NCI-H2081 treated with DMSO at 0.1 percent for 48 hours (cell line): ENCODE results near the gene PWP1.
"Not testable (repeated sequence)": the region's sequence is repeated elsewhere in the genome, so short reads cannot be mapped to it uniquely, and the experiment has no call there.

Experiments used
- DNase-seq: peaks from one replicate; lab custom pipeline; 2025; lab: John Stamatoyannopoulos, UW

PWP1 gene

GRCh38 chr12:107668320-107669098 is 17.1 kb upstream of the PWP1 start:
- DNase-seq: no peak

GRCh38 chr12:107669946-107670345 is 15.7 kb upstream of the PWP1 start:
- DNase-seq: no peak

- no peak for DNase-seq
Measured at GRCh38 chr12:107670999-107671643, 14.5 kb upstream of the PWP1 start.

DNA sequence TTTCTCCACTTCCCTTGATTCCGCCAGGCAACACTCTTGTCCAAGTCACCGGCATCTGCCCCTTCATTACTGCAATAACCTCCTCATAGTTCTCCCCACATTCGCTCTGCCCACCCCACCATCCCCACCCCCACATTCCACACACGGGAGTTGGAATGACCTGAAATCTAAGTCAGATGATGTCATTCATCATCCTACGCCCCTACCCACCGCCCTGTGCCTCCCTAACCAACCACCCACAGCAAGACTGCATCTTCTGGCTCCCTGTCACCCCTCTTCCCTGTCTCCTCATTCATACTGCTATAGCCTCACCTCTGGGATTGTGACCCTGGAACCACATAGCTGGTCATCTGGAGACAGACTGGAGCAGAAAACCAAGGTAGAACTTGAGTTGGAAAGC is 7.9 kb upstream of the PWP1 start:
- DNase-seq: no peak

GRCh38 chr12:107679336-107679735 is 6.3 kb upstream of the PWP1 start:
- no peak for DNase-seq

DNA sequence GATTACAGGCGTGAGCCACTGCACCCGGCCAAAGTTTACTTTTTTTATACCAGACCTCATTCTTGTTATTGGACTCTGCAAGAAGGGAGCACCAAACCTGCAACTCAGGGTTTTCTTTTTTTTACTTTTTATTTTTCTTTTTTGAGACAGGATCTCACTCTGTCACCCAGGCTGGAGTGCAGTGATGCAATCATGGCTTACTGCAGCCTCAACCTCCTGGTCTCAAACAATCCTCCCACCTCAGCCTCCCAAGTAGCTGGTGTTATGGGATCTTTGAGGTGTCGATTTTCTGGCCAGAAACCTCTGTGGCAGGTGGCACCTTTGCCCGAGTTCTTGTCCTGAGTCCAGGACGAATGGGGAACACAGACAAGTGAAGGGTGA is 4.2 kb upstream of the PWP1 start:
- DNase-seq: no peak

DNA sequence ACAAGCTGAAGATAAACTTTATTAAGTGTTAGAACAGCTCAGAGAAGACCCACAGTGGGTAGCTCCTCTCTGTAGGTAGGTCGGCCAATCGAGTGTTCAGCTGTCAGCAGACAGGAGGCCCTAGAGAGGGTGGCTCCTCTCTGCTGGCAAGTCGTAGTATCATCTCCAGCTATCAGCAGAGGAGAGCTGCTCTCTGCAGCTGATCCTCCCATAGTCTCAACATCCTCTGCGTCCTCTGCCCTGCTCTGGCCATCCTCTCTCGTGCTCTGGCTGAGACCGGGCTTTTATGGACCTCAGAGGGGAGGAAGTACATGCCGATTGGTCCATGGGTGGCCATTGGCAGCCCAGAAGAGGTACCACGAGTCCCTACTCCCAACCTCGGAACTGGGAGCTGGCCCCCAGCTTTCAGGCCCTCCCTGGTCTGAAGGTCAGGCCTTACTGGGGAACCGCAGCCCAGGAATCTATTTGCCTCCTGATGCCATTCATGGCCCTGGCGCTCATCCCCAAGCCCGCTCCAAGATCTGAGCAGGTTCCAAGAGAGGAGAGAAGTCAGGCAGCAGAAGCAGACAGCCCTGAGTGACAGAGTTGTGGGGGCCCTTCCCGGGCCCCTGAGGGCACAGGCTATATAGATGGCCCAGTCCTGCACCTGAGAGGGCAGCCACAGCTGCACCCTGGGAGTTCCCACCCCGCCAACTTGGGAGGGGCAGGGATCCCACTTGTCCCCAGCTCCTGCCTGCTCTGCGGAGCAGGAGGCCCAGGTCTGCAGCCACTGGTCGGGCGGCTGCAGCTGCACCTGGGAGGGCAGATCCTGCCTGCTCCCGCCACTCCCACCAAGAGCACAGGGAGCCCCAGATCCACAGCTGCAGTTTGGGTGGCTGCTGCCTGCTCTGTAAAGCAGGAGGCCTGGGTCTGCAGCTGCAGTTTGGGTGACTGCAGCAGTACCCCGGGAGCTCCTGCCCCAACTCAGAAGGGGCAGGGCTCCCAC is 3.5 kb upstream of the PWP1 start:
- DNase-seq: no peak

DNA sequence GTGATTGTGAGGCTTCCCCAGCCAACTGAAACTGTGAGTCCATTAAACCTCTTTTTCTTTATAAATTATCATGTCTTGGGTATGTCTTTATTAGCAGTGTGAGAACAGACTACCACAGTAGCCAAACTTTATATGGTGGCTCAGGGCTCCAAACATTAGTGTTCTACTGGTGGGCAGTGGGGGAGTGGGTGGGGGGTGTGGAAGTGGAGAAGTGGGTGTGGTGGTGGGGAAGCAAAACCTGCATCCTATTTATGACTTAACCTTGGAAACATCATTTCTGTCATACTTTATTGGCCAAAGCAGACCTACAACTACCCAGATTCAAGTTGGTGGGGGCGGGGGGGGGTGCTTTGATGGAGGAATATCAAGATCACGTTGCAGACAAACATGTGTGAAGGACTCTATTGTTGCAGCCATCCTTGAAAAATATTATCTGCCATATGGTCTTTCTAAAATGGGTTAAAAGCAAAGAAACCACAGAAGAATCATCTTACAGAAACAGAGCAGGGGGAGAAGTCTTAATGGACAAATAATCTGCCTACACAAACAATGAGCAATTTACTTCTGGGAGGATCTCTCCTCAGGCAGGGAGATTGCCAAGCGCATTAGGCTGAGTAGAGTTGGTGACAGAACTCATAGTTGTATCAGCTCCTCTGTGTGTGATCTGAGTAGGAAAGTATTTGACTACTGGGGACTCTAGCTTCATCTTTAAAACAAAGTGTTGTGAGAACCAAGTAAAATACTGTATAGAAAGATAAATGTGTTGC is 1.4 kb upstream of the PWP1 start:
- DNase-seq: no peak

DNA sequence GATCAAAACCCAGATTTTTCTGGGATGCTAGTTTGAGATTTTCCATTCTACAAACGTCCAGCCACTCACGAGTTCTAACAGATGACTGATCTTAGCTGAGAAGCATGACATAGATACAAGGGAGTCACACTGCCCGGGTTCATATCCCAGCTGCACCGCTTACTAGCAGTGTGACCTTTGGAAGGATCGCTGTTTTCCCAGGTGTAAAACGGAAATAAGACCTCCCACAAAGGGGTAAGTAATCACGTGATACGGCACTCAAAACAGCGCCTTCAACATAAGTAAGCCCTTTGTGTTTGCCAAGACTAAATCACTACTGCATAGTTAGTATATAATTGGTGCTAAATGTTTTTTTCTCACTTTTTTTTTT is 624 bp upstream of the PWP1 start:
- DNase-seq: peak; percentile 39

- DNase-seq: not testable (repeated sequence)
Measured at GRCh38 chr12:107695772-107696171, 10.2 kb downstream of the PWP1 start.

- DNase-seq: no peak
Measured at GRCh38 chr12:107702106-107702505, 16.5 kb downstream of the PWP1 start.

- no peak for DNase-seq
Measured at GRCh38 chr12:107704041-107704440, 18.4 kb downstream of the PWP1 start.

DNA sequence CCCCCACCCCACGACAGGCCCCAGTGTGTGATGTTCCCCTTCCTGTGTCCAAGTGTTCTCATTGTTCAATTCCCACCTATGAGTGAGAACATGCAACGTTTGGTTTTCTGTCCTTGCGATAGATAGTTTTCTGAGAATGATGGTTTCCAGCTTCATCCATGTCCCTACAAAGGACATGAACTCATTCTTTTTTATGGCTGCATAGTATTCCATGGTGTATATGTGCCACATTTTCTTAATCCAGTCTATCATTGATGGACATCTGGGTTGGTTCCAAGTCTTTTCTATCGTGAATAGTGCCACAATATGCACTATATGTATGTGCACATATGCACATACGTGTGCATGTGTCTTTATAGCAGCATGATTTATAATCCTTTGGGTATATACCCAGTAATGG is 19.9 kb downstream of the PWP1 start:
- DNase-seq: not testable (repeated sequence)

DNA sequence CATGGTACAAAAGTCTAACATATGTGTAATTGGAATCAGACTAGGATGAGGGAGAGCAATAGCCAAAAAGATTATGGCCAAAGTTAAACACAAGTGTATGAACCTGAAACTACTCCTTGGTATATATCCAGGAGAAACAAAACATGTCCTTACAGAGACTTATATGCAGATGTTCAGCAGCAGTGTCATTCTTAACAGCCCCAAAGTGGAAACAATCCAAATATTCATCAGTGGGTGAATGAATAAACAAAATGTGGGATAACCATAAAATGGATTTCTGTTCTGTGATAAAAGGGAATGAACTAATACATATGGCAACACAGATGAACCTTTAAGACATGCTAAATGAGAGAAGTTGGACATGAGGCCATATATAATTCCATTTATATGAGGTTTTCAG is 30.2 kb downstream of the PWP1 start:
- no peak for DNase-seq

GRCh38 chr12:107718606-107719005 is 33.0 kb downstream of the PWP1 start:
- DNase-seq: no peak

- not testable (repeated sequence) for DNase-seq
Measured at GRCh38 chr12:107727327-107727726, 41.7 kb downstream of the PWP1 start.

- not testable (repeated sequence) for DNase-seq
Measured at GRCh38 chr12:107727742-107728141, 42.1 kb downstream of the PWP1 start.

DNA sequence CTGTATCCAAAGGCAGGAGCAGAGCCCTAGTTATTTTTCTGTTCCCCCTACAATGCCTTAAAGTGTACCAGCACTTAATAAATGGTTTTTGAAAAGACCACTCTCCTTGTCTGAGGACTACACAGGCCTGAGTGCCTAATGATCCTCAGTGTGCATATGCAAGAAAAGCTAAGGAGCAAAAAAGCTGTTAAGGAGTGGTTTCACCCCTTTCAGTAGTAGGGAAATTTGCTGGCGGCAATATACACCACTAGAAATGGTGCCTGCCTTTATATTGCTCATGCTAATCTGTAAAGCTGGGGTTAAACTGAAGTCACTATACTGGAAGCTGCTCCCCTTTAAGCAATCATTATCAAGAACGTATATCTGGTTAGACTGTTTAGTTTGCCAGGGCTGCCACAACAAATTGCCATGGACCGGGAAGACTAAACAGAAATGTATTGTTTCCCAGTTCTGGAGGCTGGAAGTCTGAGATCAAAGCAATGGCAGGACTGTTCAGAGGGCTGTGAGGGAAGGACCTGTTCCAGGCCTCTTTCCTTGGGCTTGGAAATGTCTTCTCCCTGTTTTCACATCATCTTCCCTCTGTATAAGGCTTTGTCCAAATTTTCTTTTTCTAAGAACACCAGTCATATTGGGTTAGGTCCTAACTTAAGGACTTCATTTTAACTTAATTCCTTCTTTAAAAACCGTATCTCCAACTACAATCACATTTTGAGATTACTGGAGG is 45.2 kb downstream of the PWP1 start:
- DNase-seq: no peak

DNA sequence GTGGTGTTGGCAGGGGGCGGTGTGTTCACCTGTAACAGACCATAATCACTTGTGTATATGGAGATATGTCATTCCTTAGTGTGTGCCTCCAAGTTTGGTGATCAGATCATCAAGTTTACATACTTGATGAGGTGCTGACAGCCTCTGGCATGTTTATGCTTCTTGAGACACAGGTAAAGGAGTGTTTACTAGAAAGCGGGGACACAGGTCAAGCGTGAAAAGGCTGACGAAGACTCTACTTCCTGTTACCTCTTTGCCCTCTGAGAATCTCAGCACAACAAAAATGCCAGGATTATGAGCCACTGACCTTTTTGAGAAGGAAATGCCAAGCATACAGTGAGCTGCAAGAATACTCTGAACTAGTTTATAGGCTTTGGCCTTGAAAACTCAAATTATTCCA is 45.8 kb downstream of the PWP1 start:
- no peak for DNase-seq

DNA sequence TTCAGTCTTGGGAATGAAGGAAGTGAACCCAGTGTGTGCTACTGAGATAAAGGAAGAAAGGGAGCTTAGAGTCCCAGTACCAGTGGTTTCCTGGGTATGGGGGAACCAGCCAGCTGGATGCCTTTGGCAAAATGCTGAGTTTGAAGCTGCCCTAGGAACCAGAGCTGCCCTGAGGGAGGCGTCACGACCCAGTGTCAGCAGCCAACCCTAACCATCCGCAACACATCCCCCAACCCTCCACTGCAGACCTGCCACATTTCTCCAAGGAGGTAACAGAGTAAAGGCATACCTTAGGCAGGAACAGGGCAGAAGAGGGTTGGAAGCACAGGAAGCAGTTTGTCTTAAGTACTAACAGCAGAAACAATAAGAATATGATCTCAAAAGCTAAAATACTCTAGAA is 46.8 kb downstream of the PWP1 start:
- no peak for DNase-seq

GRCh38 chr12:107734139-107734538 is 48.5 kb downstream of the PWP1 start:
- no peak for DNase-seq
